Keratinocyte (primary cell): ENCODE data around the gene CISTR.

Experiments
- EZH2 ChIP-seq: IDR thresholded peaks from one replicate; pipeline ENCODE4 v1.6.1; 2012; ENCODE audit warnings: inconsistent platforms, mild to moderate bottlenecking, low read length, moderate library complexity
- TF ChIP-seq, protein P1 (sequence below), 3 experiments: IDR thresholded peaks in 1 of 3; conservative IDR thresholded peaks in 1 of 3; optimal IDR thresholded peaks in 1 of 3; 2 replicates in 2 of 3; 3 replicates in 1 of 3; pipeline versions ENCODE3 to v1.5.1; 2011; ENCODE audit warnings: low read length in 3 of 3, mild to moderate bottlenecking in 3 of 3, moderate library complexity in 2 of 3, control low read depth in 1 of 3, inconsistent platforms in 1 of 3; ENCODE audit not compliant: insufficient read depth in 2 of 3; ENCODE audit errors: extremely low read depth in 1 of 3

DNA sequence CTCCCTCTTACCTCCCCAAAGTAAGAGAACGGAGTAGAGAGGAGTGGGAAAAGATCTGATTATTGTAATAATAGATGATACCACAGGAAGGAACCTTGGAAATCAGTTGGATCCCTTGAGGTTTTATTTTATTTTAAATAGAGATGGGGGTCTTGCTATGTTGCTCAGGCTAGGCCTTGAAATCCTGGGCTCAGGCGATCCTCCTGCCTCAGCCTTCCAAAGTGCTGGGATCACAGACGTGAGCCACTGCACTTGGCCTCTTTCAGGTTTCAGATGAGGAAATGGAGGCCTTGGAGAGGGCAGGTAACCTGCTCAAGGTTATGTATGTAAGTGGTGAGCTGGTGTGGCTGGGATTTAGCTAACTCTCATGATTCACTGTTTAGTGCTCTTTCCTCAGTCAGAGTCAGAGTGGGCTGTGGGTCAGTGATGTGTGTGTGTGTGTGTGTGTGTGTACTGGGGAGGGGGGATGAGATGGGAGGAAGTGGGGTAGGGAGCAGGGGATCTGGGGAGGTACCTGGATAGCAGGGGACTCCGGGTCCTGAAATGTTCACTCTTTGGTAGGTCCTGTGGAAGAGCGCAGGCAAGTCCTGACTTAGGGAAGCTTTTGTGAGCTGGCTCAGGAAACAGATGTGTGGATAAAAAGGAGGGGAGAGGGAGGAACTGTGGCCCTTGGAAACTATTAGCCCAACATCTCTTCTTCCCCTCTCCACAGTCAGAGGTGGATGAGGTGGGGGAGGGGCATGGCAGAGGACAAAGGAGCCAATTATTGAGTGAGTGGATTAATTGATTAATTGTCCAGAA is 4.7 kb upstream of the CISTR start:
- TF ChIP-seq, protein P1, sequence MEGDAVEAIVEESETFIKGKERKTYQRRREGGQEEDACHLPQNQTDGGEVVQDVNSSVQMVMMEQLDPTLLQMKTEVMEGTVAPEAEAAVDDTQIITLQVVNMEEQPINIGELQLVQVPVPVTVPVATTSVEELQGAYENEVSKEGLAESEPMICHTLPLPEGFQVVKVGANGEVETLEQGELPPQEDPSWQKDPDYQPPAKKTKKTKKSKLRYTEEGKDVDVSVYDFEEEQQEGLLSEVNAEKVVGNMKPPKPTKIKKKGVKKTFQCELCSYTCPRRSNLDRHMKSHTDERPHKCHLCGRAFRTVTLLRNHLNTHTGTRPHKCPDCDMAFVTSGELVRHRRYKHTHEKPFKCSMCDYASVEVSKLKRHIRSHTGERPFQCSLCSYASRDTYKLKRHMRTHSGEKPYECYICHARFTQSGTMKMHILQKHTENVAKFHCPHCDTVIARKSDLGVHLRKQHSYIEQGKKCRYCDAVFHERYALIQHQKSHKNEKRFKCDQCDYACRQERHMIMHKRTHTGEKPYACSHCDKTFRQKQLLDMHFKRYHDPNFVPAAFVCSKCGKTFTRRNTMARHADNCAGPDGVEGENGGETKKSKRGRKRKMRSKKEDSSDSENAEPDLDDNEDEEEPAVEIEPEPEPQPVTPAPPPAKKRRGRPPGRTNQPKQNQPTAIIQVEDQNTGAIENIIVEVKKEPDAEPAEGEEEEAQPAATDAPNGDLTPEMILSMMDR (optimal IDR thresholded peaks at IDR 0.05 in 1 of 3, IDR thresholded peaks at IDR 0.05 in 1 of 3, conservative IDR thresholded peaks at IDR 0.05 in 1 of 3; ENCODE audit: extremely low read depth in 1 of 3, insufficient read depth in 2 of 3, low read length in 3 of 3), result no peak
- no peak for TF ChIP-seq EZH2
